Spleen (tissue), 7 donors: Measurements from ENCODE around the gene TNS4.

Source experiments
- POLR2AphosphoS5 ChIP-seq, 3 donors: sonication (generic); formaldehyde crosslinking; IDR thresholded peaks; one replicate each; pipeline ENCODE4 v1.5.1; 2017; ENCODE audit warnings: antibody characterized with exemption in 3 of 3
- TF ChIP-seq, protein P1 (sequence below), 11 experiments: fragments of 200-600 bp in 7 of 11; fragments of 450-650 bp in 4 of 11; sonication (generic) in 4 of 11; IDR thresholded peaks in 8 of 11; conservative IDR thresholded peaks in 3 of 11; 1 replicate in 7 of 11; 2 replicates in 4 of 11; pipeline versions ENCODE4 v1.4.0 to v1.8.0; 2016 to 2021; ENCODE audit warnings: antibody characterized with exemption in 11 of 11, inconsistent platforms in 4 of 11, mild to moderate bottlenecking in 1 of 11
- donor health status: DM: no; HTN: no; CAD: no; lungs with moderate emphysema.
- donor health status: DM: no; HTN: no; CAD: no.
- donor health status: DM: no; HTN: no; CAD: no.

DNA sequence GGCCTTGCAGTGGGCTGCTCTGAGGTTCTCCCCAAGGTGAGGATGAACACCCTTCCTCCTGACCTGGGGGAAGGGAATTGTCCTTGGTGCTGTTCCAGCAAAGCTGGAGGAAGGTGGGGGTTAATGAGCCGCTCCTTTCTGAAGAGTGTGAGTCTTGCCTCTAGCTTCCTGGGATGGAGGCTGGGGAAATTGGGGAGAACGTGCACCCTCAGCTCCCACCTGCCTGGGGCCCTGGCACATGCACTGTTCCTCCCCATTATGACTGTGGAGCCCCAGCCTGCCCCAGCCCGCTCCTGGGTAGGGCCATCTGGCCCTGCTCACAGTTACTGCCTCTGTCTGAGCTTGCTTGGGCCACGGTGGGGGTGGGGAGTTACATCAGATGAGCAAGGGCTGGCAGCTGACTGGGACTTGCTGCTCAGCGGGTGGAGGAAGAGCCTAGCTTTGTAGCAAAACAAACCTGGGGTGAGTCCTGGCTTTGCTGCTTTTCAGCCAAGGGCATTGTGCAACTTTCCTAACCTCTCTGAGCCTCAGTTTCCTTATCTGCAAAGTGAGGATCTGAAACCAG is 11.1 kb downstream of the TNS4 start:
- TF ChIP-seq, protein P1, sequence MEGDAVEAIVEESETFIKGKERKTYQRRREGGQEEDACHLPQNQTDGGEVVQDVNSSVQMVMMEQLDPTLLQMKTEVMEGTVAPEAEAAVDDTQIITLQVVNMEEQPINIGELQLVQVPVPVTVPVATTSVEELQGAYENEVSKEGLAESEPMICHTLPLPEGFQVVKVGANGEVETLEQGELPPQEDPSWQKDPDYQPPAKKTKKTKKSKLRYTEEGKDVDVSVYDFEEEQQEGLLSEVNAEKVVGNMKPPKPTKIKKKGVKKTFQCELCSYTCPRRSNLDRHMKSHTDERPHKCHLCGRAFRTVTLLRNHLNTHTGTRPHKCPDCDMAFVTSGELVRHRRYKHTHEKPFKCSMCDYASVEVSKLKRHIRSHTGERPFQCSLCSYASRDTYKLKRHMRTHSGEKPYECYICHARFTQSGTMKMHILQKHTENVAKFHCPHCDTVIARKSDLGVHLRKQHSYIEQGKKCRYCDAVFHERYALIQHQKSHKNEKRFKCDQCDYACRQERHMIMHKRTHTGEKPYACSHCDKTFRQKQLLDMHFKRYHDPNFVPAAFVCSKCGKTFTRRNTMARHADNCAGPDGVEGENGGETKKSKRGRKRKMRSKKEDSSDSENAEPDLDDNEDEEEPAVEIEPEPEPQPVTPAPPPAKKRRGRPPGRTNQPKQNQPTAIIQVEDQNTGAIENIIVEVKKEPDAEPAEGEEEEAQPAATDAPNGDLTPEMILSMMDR (IDR thresholded peaks at IDR 0.05 in 8 of 11, conservative IDR thresholded peaks at IDR 0.05 in 3 of 11), result no peak
- TF ChIP-seq POLR2AphosphoS5 (IDR thresholded peaks at IDR 0.05), result peak in 2 of 3 donors; percentile 17 to 57
